KMS-11 (cell line): ENCODE measurements around the gene HOXA2.

Source experiments
- H2AFZ ChIP-seq: fragments of 200-600 bp; sonication (generic); 2 replicates; pipeline ENCODE4 v1.6.1; 2016; ENCODE audit warnings: antibody characterized with exemption, mixed run types, low read depth
- H3K27ac ChIP-seq: fragments of 200-600 bp; sonication (generic); 2 replicates; pipeline ENCODE4 v1.6.1; 2016; ENCODE audit warnings: mild to moderate bottlenecking, mixed run types
- H3K27me3 ChIP-seq: fragments of 200-600 bp; sonication (generic); 2 replicates; pipeline ENCODE4 v1.6.1; 2017; ENCODE audit warnings: mild to moderate bottlenecking, low read depth, mixed run types, moderate library complexity; ENCODE audit not compliant: insufficient read depth
- H3K36me3 ChIP-seq: fragments of 200-600 bp; sonication (generic); 2 replicates; pipeline ENCODE4 v1.6.1; 2017; ENCODE audit warnings: mild to moderate bottlenecking, mixed run types; ENCODE audit not compliant: insufficient read depth
- H3K4me1 ChIP-seq: fragments of 200-600 bp; sonication (generic); 2 replicates; pipeline ENCODE4 v1.6.1; 2016; ENCODE audit warnings: mild to moderate bottlenecking, low read depth, mixed run types; ENCODE audit not compliant: poor library complexity, severe bottlenecking
- H3K4me2 ChIP-seq: fragments of 200-600 bp; sonication (generic); 2 replicates; pipeline ENCODE4 v1.7.0; 2016; ENCODE audit warnings: mild to moderate bottlenecking, mixed run types
- H3K4me3 ChIP-seq: fragments of 200-600 bp; sonication (generic); IDR thresholded peaks from 2 replicates; pipeline ENCODE4 v1.6.1; 2017; ENCODE audit warnings: low read depth, low read length, mixed read lengths; ENCODE audit not compliant: insufficient read depth
- H3K79me2 ChIP-seq: fragments of 200-600 bp; sonication (generic); 2 replicates; pipeline ENCODE4 v1.6.1; 2016; ENCODE audit warnings: low read depth, mixed run types; ENCODE audit not compliant: insufficient read depth
- H3K9ac ChIP-seq: fragments of 200-600 bp; sonication (generic); 2 replicates; pipeline ENCODE4 v1.6.1; 2016; ENCODE audit warnings: mild to moderate bottlenecking, mixed run types
- H4K20me1 ChIP-seq: fragments of 200-600 bp; sonication (generic); 2 replicates; pipeline ENCODE4 v1.6.1; 2016; ENCODE audit warnings: mild to moderate bottlenecking, mixed run types; ENCODE audit not compliant: insufficient read depth
- CTCF ChIP-seq: fragments of 200-600 bp; sonication (generic); conservative IDR thresholded peaks from 2 replicates; pipeline ENCODE4 v1.6.1; 2017; ENCODE audit warnings: low read depth, mild to moderate bottlenecking, antibody characterized with exemption, low read length, moderate library complexity, mixed read lengths

HOXA2 gene

DNA sequence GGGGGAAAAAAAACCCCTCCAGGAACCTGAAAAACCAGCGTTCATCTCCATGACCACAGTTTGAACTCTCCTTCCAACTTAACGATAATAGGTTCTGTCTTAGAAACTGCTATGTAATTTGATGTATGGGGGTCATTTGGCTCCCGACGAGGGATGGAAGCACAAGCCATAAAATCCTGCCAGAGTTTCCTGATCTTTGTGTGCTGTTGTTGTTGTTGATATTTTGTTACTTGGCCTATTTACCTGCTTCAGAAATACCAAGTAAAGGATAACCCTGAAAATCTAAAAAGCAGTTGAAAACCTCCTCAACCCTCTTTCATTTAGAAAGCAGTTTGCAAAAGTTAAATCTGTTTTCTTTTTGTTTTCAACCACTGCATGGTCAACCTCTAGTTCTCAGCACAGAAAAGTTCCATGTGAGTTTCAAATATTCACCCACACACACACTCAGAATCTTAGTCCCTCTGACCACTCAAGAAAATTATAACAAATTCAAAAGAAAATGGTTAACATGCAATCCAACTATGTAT is 9.3 kb upstream of the HOXA2 start:
- H3K27ac ChIP-seq, result no peak overlapping the region
- no peaks in the 10 kb centered on the region for H4K20me1 ChIP-seq
- H3K79me2 ChIP-seq, result no peaks in the 10 kb centered on the region
- no peak for TF ChIP-seq CTCF
- H2AFZ ChIP-seq, result no peak overlapping the region
- H3K9ac ChIP-seq, result no peak overlapping the region
- H3K4me1 ChIP-seq, result no peaks in the 10 kb centered on the region
- no peaks in the 10 kb centered on the region for H3K36me3 ChIP-seq
- H3K4me2 ChIP-seq, result no peak overlapping the region
- no peaks in the 10 kb centered on the region for H3K27me3 ChIP-seq
- H3K4me3 ChIP-seq, result no peak overlapping the region

GRCh38 chr7:27111042-27111750 is 8.7 kb upstream of the HOXA2 start:
- Histone ChIP-seq H3K9ac (no peak overlapping the region), H3K4me3 (no peak overlapping the region), H3K4me2 (no peak overlapping the region), H4K20me1 (no peaks in the 10 kb centered on the region), H2AFZ (no peak overlapping the region), H3K36me3 (no peaks in the 10 kb centered on the region), H3K4me1 (no peaks in the 10 kb centered on the region), H3K27ac (no peak overlapping the region), H3K27me3 (no peaks in the 10 kb centered on the region), H3K79me2 (no peaks in the 10 kb centered on the region)
- no peak for TF ChIP-seq CTCF

DNA sequence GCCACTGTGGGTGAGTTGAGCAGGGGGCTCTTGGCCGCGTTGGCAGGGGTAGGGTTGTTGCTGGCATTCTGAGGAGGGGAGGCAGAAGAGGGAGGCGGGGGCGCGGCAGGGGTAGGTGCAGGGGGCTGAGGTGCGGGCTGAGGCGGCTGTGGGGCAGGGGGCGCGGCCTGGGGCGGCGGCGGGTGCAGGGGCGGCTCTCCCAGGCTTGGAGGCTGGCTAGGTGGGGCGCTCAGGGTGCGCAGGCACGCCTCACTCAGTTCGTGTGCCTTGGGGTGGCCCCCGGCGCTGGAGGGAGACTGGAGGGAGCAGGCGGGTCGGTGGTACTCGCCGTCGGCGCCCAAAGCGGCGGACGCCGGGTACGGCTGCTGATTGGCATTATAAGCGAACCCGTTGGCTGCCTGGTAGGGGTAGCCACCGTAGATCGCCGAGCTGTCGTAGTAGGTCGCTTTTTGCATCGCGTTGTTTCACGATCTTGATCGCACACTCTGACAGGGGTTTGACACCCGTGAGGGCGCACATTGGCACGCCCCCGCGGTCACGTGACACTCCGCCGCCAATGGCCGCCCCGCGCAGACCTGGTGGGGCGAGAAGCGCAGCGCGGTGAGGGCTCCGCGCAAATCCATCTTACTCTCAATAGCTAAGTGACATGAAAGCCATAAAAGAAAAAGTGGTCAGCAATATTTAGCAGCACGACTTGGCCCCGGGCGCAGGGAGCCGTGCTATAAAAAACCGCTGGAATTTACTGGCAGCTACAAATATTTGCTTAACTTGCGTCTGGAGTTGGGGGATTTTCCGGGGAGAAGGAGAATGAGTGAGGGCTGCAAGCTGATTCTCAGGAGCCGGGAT is 7.9 kb upstream of the HOXA2 start:
- no peaks in the 10 kb centered on the region for H3K36me3 ChIP-seq
- no peak overlapping the region for H3K27ac ChIP-seq
- no peak for TF ChIP-seq CTCF
- H3K4me3 ChIP-seq, result no peak overlapping the region
- no peak overlapping the region for H3K9ac ChIP-seq
- no peaks in the 10 kb centered on the region for H3K4me1 ChIP-seq
- H4K20me1 ChIP-seq, result no peaks in the 10 kb centered on the region
- H3K79me2 ChIP-seq, result no peaks in the 10 kb centered on the region
- no peak overlapping the region for H2AFZ ChIP-seq
- H3K4me2 ChIP-seq, result no peak overlapping the region
- no peaks in the 10 kb centered on the region for H3K27me3 ChIP-seq

GRCh38 chr7:27109466-27110185 is 7.1 kb upstream of the HOXA2 start:
- H3K4me3 ChIP-seq, result no peak overlapping the region
- no peak overlapping the region for H3K27ac ChIP-seq
- H3K4me2 ChIP-seq, result no peak overlapping the region

More at GRCh38 chr7:27109466-27110185, 7.1 kb upstream of the HOXA2 start:
- no peaks in the 10 kb centered on the region for H3K4me1 ChIP-seq
- H2AFZ ChIP-seq, result no peak overlapping the region
- no peak overlapping the region for H3K9ac ChIP-seq
- no peak for TF ChIP-seq CTCF
- no peaks in the 10 kb centered on the region for H3K36me3 ChIP-seq
- no peaks in the 10 kb centered on the region for H4K20me1 ChIP-seq
- no peaks in the 10 kb centered on the region for H3K27me3 ChIP-seq
- no peaks in the 10 kb centered on the region for H3K79me2 ChIP-seq
